ENCODE results near the gene TNFRSF13B.
"Not testable (repeated sequence)": the region's sequence is repeated elsewhere in the genome, so short reads cannot be mapped to it uniquely, and the experiment has no call there.

Gene TNFRSF13B

DNA sequence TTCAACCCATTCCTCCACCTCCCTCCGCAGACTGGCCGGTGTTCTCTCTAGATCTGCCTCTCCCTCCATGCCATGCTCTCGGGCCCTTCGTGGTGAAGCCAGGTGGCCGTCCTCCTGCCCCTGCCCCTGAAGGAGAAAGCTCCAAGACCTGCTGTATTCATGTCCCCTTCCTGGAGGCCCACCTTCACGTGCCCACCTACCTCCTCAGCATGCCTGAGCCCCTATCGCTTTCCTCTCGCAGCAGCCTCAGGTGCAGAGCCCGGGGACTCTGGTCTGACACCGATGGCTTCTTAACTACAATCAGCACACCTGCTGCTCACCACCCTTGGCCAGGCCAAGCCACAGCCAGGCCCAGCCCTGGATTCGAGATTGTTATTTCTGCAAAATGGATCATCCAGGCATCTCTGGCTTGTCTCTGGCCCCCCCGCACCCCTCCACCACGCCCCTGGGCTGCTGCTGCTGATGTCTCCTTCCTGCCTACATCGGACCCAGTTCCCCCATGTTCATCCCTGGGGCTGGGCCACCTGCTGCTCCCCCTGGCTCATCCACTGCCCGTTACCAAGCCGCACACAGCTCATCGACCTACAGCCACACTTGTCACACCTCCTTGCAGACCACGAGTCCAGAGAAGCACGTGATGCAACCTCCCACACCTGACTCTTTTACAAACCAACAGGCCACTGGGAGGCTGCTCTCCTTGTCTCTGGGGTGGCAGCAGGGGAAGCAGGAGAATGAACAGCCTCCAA lies 32.5 kb upstream of the TNFRSF13B start:
- no peak for DNase-seq

DNA sequence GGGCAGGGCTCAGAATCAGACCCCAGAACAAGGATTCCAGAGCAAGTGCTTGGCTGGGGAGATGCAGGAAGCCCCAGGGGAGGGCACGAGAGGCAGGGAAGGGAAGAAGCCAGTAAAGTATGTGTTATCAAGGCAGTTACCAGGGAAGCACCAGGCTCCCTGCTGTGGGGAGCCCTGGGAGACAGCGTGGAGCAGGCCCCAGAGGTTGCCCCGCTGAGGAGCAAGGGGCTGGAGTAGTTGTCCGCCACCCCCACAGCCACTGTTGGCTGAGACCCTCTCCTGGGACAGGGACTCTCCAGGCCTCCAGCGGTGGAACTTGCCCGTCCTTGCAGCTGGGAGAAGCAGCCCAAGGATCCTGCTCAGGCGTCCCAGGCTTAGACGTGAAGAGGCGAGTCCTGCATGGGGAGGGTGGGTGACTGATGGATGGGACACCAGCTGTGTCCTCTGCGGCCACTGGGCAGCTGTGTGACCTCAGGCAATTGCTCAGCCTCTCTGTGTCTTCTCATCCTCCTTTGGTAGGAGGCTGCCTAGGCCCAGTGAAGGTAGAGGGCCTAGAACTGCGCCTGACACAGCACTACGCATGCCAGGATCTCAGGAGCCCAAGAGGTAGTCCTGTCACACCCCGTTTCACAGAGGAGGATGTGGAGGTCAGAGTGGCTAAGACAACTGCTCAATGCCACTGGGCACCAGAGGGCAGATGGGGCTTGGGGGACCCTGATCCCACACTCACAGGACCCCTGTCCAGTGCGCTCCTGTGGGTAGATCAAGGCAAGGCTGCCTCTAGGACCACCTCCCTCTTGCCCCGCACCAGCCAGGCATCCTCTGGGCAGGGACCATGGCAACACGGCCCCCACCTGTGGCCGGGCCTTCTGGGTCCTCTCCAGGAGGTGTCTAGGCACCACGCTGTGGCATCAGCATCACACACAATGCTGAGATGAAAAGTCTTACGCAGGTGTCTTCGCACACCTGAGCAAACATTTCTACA lies 31.1 kb upstream of the TNFRSF13B start:
- not testable (repeated sequence) for DNase-seq

DNA sequence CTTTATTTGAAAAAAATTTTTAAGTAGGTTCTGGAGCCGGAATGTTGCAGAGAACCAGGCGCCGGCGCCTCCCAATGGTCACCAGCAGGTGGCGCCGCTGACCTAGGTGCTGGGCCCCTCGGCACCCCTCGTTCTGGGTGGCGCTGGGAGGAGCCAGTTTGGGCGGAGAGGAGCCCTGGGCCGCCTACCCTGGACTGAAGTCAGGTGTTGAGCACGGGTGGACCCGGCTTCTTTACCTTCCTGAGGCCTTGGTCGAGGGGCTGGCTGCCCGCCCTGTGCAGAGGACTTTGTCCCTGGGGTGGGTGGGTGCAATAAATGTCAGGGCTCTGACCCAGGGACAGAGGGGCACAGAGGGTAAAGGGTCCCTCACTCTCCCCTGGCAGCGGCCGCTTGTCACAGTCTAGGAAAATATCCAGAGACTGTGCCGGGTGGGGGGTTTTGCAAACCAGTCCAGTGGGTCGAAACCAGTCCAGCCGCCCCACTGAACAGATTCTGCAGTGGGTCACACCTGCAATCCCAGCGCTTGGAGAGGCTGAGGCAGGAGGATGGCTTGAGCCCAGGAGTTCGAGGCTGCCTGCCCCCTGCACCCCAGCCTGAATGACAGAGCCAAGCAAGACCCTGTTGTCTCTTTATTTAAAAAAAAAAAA lies 30.1 kb upstream of the TNFRSF13B start:
- DNase-seq: peak; percentile 51

- no peak for DNase-seq
These were observed 29.3 kb upstream of the TNFRSF13B start for GRCh38 chr17:17001076-17001777.

GRCh38 chr17:16999931-17000625 lies 28.2 kb upstream of the TNFRSF13B start:
- no peak for DNase-seq

- DNase-seq: no peak
These were observed 25.9 kb upstream of the TNFRSF13B start for GRCh38 chr17:16997514-16998429.

DNA sequence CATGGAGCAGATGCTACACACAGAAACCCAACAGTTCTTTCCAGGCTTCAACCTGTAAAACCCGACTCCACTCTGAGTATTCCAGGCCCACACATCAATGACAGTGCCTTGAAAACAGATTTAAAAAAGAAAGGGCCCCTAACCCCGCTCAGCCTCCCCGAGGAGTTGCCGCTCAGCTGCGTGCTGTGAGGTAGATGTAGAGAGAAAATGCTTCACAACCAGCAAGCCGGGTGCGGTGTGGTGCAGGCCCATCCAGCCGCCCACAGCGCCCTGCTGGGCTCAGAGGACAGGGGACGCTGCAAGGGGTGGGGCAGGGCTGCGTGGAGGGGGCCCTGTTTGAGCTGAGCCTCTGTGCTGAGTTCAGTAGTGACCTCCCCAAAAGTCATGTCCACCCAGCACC lies 24.8 kb upstream of the TNFRSF13B start:
- DNase-seq: not testable (repeated sequence)

DNA sequence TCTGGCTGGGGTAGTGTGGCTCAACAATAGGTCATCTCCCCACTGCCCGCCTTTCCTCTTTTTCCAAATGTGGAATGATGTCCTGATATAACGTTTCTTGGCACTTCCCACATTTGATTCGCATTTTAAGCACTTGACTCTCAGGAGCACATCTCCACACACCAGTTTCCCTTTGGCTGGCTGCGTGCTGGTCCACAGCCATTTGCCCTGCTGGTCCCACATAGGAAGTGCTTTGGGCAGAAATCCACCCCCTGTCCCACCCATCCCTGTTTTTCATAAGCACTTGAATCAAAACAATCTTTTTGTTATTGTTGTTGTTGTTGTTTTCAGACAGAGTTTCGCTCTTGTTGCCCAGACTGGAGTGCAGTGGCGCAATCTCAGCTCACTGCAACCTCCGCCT lies 24.0 kb upstream of the TNFRSF13B start:
- no peak for DNase-seq

DNA sequence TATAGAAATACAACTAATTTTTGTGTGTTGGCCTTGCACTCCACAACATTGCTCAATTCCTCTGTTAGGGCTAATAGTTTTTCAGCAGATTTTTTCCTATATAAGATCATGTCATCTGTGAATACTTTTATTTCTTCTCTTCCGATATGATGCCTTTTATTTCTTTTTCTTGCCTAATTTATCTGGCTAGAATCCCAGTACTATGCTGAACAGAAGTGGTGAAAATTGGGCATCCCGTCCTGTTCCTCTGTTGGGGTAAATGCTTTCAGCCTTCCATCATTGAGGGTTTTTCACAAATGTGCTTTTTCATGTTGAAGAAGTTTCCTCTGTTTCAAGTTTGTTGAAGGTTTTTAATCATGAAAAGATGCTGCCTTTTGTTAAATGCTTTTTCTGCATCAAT lies 22.7 kb upstream of the TNFRSF13B start:
- peak; percentile 49 for DNase-seq

DNA sequence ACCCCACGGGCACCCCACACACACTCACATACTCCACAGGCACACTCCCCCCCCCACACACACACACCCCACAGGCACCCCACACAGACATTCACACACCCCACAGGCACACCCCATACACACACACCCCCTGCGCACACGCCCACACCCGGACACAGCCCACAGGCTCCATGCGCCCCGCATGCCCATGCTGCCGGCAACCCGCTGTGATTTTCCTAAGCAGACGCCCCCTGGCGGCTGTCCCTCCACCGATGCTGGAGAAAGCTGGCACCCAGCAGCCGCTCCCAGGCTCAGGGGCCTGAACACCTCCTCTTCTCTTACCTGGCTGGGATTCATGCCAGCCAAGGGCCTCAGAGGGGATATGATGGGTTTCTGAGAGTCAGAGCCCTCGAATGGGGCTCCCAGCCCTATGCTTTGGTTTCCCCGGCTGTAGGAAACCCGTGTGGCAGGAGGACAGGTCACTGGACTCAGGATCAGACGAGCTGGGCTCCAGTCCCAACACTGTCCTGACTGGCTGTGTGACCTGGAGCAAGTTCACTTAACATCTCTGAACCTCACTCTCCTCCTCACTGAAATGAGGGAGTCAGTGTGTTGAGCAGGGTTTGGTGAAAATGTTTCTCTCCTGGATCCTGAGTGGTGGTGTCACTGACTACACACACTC lies 19.6 kb upstream of the TNFRSF13B start:
- peak; percentile 76 for DNase-seq

- peak; percentile 75 for DNase-seq
These were observed 18.3 kb upstream of the TNFRSF13B start for GRCh38 chr17:16989953-16990860.

DNA sequence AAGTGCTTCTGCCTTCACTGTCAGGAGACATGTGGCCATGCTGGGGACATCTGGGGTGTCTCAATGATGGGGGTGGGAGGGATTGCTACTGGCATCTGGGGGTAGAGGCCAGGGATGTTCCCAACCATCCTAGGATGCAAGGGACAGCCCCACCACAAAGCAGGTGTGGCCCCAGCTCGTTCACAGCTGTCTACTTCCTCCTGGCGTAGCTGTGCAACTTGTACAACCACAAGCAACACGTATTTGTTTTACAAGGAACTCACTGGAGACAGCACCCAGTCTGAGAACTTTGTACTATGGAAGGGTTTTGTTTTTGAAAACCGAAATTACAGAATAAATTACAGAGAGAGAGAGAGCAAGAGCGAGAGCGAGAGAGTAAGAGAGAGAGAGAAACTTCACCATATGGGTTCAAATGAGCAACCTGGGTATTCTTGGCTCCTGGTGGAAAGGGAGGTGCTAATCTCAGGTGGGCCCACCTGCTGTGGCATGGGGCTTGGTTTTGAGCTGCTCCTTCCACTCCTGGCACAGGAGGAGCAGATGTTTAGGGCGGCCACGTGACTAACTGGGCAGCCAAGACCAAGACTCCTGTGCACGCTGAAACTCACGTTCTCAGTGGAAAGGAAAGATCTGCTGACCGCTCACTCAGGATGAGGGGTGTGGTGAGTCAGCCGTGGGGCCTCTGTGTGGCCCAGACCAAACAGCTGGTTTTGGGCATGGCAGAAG lies 17.5 kb upstream of the TNFRSF13B start:
- DNase-seq: no peak

DNA sequence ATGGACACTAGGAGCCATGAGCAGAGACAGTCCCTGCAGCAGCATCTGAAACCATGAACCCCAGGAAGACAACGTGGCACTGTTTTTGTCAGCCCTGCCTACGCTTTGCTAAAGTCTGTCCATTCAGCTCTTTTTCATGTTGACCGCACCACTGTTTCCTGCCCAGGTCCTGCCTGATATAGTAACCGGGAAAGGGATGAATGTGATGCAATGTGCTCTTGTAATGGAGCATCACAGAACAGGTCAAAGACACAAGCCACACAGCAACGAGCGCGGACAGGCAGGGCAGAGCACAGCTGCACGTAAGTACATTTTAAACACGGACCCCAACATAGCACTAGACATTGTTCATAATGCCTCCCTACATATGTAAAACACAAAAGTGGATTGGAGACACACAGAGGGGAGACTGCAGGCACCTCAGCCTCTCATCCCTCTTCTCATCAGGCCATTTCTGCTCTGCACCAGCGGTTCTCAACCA lies 16.9 kb upstream of the TNFRSF13B start:
- no peak for DNase-seq

- peak; percentile 92 for DNase-seq
These were observed 16.1 kb upstream of the TNFRSF13B start for GRCh38 chr17:16987830-16988601.

DNA sequence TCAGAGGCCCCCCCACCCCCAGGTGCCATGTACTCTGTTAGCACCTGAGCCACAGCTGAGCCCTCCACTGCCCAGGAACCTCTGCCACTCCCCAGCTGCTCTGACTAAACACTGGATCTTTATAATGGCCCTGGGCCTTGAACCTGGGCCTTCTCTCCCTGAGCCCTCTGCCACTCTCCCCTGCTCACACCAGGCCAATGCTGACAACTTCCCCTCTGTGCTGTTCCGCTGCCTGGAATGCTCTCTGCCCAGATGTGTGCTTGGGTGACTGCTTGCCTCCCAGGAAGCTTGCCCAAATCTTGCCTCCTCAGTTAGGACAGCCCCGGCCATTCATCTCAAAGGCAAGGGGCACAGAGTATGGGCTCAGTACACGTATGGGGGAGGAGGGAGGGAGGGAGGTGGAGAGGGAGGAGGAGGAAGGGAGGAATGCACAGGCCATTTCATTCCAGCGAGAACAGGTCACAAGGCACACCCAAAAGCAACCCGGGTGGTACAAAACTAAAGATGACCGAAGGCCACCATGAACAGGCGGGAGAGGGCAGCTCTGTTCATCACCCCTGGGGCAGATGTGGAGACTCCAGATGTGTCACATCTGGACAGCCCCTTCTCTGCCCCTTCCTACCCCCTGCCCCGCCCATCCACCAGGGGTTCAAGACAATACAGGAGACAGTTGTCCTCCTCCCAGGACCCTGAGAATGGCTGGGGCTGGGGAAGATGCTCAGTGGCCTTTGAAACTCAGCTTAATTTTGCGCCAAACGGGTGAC lies 15.3 kb upstream of the TNFRSF13B start:
- no peak for DNase-seq

- DNase-seq: peak; percentile 75
These were observed 14.5 kb upstream of the TNFRSF13B start for GRCh38 chr17:16986391-16986790.

GRCh38 chr17:16981928-16982327 lies 10.0 kb upstream of the TNFRSF13B start:
- no peak for DNase-seq
